Fibroblast of lung (primary cell): Measurements from ENCODE around the gene IL26.

ENCODE experiments used
- CTCF ChIP-seq, 2 donors: IDR thresholded peaks in 1 of 2; conservative IDR thresholded peaks in 1 of 2; 1 replicate in 1 of 2; 2 replicates in 1 of 2; pipeline ENCODE4 v1.5.1; 2011 to 2012; ENCODE audit warnings: low read length in 2 of 2, control low read depth in 1 of 2, inconsistent platforms in 1 of 2, low read depth in 1 of 2, mild to moderate bottlenecking in 1 of 2
- EZH2 ChIP-seq: IDR thresholded peaks from 2 replicates; pipeline ENCODE4 v1.5.1; 2012; ENCODE audit warnings: low read length, control low read depth, mild to moderate bottlenecking; ENCODE audit errors: missing control alignments

GRCh38 chr12:68198507-68199086 lies 27.0 kb downstream of the IL26 start:
- TF ChIP-seq CTCF (conservative IDR thresholded peaks at IDR 0.05 in 1 of 2, IDR thresholded peaks at IDR 0.05 in 1 of 2; ENCODE audit: low read depth in 1 of 2, low read length in 2 of 2), result no peak
- no peak for TF ChIP-seq EZH2
